ENCODE results near the gene RGPD5.
"Not testable (repeated sequence)": the region's sequence is repeated elsewhere in the genome, so short reads cannot be mapped to it uniquely, and the experiment has no call there.

Gene RGPD5

DNA sequence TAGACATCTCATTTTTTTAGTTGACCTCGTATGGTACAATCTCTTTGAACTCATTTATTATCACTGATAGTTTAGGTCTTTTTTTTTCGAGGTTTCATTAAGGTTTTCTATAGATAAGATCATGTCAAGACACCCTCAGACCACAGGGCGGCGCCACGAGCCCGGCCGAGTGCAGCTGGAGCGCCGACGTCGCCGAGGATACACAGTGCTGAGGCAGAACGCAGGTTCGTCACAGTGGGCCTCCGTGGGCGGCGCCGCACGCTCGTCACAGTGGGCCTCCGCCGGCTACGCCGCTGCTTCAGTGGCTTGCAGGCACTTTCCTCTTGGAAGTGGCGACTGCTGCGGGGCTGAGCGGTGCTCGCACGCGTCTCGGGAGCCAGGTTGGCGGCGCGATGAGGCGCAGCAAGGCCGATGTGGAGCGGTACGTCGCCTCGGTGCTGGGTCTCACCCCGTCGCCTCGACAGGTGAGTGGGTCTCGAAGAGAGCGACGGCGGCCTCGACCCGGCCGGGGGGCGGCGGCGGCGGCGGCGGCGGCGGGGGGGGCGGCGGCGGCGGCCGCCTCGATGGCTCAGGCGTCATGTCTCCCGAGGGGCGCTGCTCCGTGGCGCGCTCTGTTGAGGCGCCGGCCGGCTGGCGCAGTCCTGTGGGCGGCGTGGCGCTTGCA, at the start of gene RGPD5:
Gene RGPD5, plus strand, starts transcription at position 232 of the 664 bp plus-strand sequence. Its CDS starts 161 bp downstream, at position 393.
- not testable (repeated sequence) for DNase-seq (ENCODE audit: low read depth)

GRCh38 chr2:109751572-109751971, 42.5 kb upstream of the RGPD5 start:
- DNase-seq (ENCODE audit: low read depth) = not testable (repeated sequence)

DNA sequence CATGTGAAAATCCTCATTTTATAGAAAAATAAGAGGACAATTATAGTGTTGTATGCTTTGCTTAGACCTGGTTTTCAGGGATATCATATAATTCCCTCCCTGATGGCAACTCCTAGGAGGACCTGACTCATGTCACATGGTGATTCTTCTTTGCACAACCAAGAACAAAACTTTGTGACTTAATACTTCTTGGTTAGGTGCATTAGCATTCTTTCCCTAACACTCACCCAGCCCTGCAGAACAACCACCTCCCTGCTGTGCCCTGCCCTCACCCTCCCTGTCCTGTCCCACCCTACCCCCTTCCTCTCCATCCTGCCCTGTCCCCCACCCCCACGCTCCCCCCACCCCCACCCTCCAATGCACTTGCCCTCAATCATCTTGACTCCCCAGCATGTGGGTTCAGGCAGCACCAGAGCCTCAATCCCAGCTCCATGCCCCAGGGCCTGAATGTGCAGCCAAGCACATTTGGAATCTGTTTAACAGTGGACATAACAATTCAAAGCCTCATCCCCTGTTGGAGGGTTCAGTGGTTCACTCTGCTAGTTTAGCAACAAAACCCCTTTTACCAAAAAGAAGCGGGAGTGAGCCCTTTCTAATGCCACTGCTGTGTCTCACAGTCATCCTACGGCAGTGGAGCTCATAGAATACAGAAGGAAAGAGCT, 36.8 kb upstream of the RGPD5 start:
- not testable (repeated sequence) for DNase-seq (ENCODE audit: low read depth)

- DNase-seq (ENCODE audit: low read depth) = not testable (repeated sequence)
These were observed 33.7 kb upstream of the RGPD5 start for GRCh38 chr2:109760265-109761042.

GRCh38 chr2:109761043-109761454, 33.1 kb upstream of the RGPD5 start:
- not testable (repeated sequence) for DNase-seq (ENCODE audit: low read depth)

- DNase-seq (ENCODE audit: low read depth) = not testable (repeated sequence)
These were observed 32.1 kb upstream of the RGPD5 start for GRCh38 chr2:109761976-109762375.

- DNase-seq (ENCODE audit: low read depth) = not testable (repeated sequence)
These were observed 28.0 kb upstream of the RGPD5 start for GRCh38 chr2:109766074-109766473.

DNA sequence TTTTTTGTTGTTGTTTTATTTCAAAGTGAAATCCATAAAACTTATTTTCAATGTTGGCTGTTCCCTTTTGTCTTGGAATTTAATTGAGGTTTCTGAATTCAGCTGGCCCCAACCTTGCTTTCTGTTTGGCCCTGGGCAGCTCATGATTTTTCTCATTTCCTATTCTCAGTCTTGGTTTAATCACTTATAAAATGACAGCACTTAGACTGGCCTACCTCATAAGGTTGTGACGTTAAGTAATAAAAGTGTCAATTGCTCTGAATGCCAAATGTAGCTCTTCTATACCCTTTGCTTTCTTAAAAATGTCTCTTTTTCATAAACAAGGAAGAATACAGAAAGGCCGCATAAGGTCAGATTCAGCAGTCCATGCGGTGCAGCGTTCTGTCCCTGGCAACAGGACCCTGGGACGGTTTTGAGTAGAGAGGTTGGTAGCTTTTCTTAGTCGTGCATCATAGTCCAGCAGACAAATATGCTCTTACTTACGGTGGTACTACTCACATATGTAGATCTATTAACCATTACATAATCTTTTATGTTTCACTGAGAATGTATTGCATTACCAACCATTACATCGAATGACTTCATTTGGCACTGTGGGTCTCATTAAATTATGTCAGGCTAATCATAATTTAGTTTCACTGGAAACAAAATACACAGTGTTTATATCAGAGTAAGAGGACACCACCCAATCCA, 27.1 kb upstream of the RGPD5 start:
- not testable (repeated sequence) for DNase-seq (ENCODE audit: low read depth)

- DNase-seq (ENCODE audit: low read depth) = not testable (repeated sequence)
These were observed 25.2 kb upstream of the RGPD5 start for GRCh38 chr2:109768934-109769333.

- DNase-seq (ENCODE audit: low read depth) = not testable (repeated sequence)
These were observed 15.0 kb upstream of the RGPD5 start for GRCh38 chr2:109779118-109779517.

DNA sequence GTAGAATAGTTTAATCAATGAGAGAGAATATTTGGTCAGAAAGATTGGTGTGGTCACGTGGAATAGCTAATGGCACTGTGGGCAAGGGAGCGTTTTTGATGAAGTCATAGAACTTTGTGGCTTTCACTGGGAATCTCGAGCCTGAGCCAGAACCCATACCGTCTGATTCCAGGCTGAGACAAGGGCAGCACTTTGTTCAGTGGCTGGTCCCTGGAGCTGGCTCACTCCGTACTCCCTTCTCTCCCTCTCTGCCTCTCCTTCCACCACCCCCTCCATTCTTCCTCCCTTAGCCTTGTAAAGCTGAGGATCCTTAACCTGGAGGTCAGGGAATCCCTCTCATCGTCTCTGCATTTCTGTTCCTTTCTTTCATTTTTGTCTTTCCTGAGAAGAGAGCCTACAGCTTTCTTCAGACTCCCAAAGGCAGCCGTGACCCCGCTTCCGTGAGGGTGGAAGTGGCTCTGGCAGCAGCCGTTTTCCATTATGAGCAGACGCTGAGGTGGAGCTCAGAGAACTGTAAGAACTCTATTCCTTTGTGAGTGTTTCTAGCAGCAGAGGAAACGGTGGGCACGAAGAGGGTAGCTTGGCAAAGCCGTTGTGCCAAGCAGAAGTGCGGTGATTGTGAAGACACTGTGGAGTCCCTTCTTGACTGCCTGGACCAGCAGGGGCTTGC, 12.8 kb upstream of the RGPD5 start:
- DNase-seq (ENCODE audit: low read depth) = not testable (repeated sequence)

DNA sequence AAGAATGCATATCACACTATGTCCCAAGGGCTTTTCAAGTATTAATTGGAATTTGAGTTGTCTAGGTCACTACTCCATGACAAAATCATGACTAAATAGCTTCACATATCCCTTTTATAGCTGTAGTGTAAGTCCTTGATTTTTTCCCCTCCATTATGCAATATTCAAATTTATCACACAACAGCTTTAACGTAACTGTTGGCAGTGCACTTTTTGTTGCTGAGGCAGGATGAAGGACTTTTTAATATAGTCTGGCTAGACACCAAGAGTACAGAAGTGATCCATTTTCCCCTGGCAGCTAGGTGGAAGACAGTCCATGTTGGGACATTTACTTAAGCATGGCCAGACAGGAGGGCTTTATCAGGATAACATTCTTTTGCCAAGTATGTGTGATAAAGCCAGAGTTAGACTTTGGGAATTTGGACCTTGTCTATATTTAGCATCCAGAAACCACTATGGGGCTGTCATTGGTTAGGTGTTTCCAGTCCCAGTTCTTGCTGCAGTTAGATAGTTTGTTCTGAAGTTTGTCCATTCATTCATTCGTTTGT, 11.6 kb upstream of the RGPD5 start:
- not testable (repeated sequence) for DNase-seq (ENCODE audit: low read depth)

GRCh38 chr2:109791530-109792279, 2.4 kb upstream of the RGPD5 start:
- DNase-seq (ENCODE audit: low read depth) = not testable (repeated sequence)

DNA sequence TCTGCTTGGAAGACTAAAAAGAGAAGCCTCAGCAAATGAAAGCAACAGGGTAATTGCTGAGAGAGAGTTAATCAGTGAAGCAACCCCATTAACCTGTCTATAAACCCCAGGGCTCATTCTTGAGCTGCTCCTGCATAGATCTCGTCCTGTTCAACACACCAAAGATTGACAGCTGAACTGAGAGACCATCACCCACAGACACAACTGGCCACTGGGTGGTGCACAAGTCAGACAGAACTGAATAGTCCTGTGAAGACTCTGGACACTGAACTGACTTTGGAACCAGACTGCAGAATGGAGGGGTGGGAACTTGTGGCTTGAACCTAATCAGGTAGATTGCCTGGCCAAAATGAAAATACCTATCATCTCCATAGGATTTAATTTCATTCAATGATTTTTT, 1.4 kb upstream of the RGPD5 start:
- not testable (repeated sequence) for DNase-seq (ENCODE audit: low read depth)

GRCh38 chr2:109871129-109871751, 77.1 kb downstream of the RGPD5 start:
- DNase-seq (ENCODE audit: low read depth) = not testable (repeated sequence)

DNA sequence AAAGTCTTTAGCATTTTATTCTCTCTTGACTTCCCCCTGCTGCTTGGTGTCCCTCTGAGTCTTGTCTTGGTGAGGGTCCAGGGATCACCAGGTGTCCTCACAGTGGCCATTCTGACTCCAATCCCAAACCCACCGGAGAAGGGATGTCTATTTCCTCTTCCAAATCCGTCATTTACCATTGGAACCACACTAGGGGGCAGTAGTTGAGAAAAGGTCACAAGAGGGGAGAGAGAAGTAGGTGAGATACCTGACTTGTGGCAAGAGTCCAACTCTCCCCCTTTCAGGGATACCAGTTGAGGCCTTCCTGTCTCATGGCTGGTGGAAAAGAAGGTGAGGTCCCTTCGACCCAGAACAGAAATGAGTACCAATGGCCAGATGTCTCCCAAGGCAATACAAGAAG, 82.5 kb downstream of the RGPD5 start:
- DNase-seq (ENCODE audit: low read depth) = not testable (repeated sequence)

DNA sequence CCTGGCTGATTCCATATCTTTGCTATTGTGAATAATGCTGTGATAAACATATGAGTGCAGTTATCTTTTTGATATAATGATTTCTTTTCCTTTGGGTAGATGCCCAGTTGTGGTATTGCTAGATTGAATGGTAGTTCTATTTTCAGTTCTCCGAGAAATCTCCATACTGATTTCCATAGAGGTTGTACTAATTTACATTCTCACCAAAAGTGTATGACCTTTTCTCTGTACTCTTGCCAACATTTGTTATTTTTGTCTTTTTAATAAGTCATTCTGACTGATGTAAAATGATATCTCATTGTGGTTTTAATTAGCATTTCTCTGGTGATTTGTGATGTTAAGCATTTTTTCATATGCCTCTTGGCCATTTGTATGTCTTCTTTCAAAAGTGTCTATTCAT, 88.0 kb downstream of the RGPD5 start:
- not testable (repeated sequence) for DNase-seq (ENCODE audit: low read depth)

- DNase-seq (ENCODE audit: low read depth) = not testable (repeated sequence)
These were observed 94.3 kb downstream of the RGPD5 start for GRCh38 chr2:109888414-109888813.

- not testable (repeated sequence) for DNase-seq (ENCODE audit: low read depth)
These were observed 95.8 kb downstream of the RGPD5 start for GRCh38 chr2:109889909-109890308.

DNA sequence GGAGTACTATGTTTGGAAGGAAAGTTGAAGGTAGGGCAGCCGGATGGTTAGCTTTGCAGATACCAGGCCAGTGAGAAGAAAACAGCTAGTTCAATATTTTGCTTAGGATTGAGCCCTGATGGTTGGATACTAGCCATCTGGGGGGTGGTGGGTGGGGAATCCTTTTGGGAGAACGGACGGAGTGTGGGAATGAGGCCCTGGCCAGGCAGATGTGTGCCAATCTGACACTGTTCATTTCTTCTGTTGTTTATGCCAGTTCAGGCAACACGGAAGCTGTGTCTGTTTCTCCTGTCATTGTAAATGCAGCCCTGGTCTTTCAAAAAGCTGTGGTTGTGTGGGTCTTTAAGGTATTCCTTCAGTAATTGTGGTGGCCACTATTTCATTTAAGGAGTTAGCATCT, 96.9 kb downstream of the RGPD5 start:
- not testable (repeated sequence) for DNase-seq (ENCODE audit: low read depth)

Data from fibroblast of gingiva (primary cell).